Suprapubic skin (tissue), 3 donors: ENCODE data around the gene LAMB4.

ENCODE experiments used
- POLR2AphosphoS5 ChIP-seq, 3 donors: sonication (generic); formaldehyde crosslinking; IDR thresholded peaks; one replicate each; pipeline ENCODE4 v1.6.1; 2017; ENCODE audit warnings: antibody characterized with exemption in 3 of 3
- TF ChIP-seq, protein P1 (sequence below), 2 donors: fragments of 200-600 bp in 1 of 2; fragments of 450-650 bp in 1 of 2; sonication (generic) in 1 of 2; IDR thresholded peaks; one replicate each; pipeline ENCODE4 v1.5.1; 2016 to 2019; ENCODE audit warnings: antibody characterized with exemption in 2 of 2, mild to moderate bottlenecking in 1 of 2, moderate library complexity in 1 of 2

DNA sequence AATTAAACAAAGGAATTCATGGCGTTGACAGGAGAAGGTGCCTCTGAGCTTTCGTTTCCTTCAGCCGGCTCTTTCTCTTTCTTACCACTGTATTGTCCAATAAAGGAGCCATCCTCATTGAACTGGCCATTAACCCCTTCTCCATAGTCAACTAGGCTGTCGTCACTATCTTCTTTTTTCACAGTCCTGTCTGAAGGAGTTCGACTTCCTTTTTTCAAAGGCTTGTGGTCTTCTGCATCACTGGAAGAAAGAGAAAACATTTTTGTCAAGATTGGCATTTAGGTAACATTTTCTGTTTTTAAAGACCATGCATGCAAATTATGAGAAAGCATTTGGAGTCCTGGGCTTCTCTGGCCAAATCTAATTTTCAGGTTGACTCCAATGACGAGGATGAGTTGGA is 19.7 kb upstream of the LAMB4 start:
- TF ChIP-seq, protein P1, sequence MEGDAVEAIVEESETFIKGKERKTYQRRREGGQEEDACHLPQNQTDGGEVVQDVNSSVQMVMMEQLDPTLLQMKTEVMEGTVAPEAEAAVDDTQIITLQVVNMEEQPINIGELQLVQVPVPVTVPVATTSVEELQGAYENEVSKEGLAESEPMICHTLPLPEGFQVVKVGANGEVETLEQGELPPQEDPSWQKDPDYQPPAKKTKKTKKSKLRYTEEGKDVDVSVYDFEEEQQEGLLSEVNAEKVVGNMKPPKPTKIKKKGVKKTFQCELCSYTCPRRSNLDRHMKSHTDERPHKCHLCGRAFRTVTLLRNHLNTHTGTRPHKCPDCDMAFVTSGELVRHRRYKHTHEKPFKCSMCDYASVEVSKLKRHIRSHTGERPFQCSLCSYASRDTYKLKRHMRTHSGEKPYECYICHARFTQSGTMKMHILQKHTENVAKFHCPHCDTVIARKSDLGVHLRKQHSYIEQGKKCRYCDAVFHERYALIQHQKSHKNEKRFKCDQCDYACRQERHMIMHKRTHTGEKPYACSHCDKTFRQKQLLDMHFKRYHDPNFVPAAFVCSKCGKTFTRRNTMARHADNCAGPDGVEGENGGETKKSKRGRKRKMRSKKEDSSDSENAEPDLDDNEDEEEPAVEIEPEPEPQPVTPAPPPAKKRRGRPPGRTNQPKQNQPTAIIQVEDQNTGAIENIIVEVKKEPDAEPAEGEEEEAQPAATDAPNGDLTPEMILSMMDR (IDR thresholded peaks at IDR 0.05) = no peak
- TF ChIP-seq POLR2AphosphoS5 (IDR thresholded peaks at IDR 0.05) = no peak
